ENCODE results near the gene CELF6. TPM values are rescaled to one million over a fixed set of nuclear protein-coding genes. Genes with fewer than 3 reads are reported as not detected.
A peak's percentile ranks its signal among the peaks of the same experiment; 100 is the strongest.

The CELF6 gene
- total RNA-seq, 2 experiments from 2014 or later: 1.7 to 2.2 TPM

- POLR2A ChIA-PET: interaction anchor here (0.6 kb wide), 1 partner anchor 22 kb away, joined by 3 read pairs; no protein-coding TSS in a partner anchor
- H3K9me3 Mint-ChIP-seq: no peaks in the 10 kb centered on the region
- H3K4me3 Mint-ChIP-seq: no peak overlapping the region
- ATAC-seq (ENCODE audit: low read depth) (no peak), DNase-seq (no peak)
- H3K27me3 Mint-ChIP-seq: peaks cover 3% of the 10 kb centered on the region
- no peaks in the 10 kb centered on the region for H3K36me3 Mint-ChIP-seq
- peaks cover 6% of the 10 kb centered on the region for H3K4me1 Mint-ChIP-seq
- H3K27ac Mint-ChIP-seq: no peak overlapping the region
Measured at GRCh38 chr15:72307026-72307425, 12.9 kb downstream of the CELF6 start.

- no peak overlapping the region for H3K27ac Mint-ChIP-seq
- H3K36me3 Mint-ChIP-seq: no peaks in the 10 kb centered on the region
- no peak overlapping the region for H3K4me3 Mint-ChIP-seq
- H3K9me3 Mint-ChIP-seq: no peaks in the 10 kb centered on the region
- peaks cover 6% of the 10 kb centered on the region for H3K4me1 Mint-ChIP-seq
- DNase-seq (peak; percentile 38), ATAC-seq (ENCODE audit: low read depth) (peak; percentile 56)
- POLR2A ChIA-PET: interaction anchor here (0.6 to 1.2 kb wide), 2 partner anchors 21 to 70 kb away, joined by 3 to 4 read pairs; partner anchors contain the start of gene HEXA
- peaks cover 3% of the 10 kb centered on the region for H3K27me3 Mint-ChIP-seq
Measured at GRCh38 chr15:72306211-72306785, 13.7 kb downstream of the CELF6 start.

- Mint-ChIP-seq H3K27ac (no peak overlapping the region), H3K4me1 (peaks cover 6% of the 10 kb centered on the region), H3K9me3 (no peaks in the 10 kb centered on the region), H3K4me3 (no peak overlapping the region), H3K27me3 (no peaks in the 10 kb centered on the region), H3K36me3 (no peaks in the 10 kb centered on the region)
- no peak for ATAC-seq (ENCODE audit: low read depth)
- POLR2A ChIA-PET: interaction anchor here (0.6 kb wide), 1 partner anchor 93 kb away, joined by 3 read pairs; no protein-coding TSS in a partner anchor
- DNase-seq: no peak
Measured at GRCh38 chr15:72304596-72304995, 15.4 kb downstream of the CELF6 start.

- H3K4me3 Mint-ChIP-seq: no peak overlapping the region
- no peak overlapping the region for H3K27ac Mint-ChIP-seq
- DNase-seq (no peak), ATAC-seq (ENCODE audit: low read depth) (no peak)
- no peaks in the 10 kb centered on the region for H3K27me3 Mint-ChIP-seq
- no peaks in the 10 kb centered on the region for H3K36me3 Mint-ChIP-seq
- no peaks in the 10 kb centered on the region for H3K9me3 Mint-ChIP-seq
- POLR2A ChIA-PET: no interaction called here
- H3K4me1 Mint-ChIP-seq: peaks cover 6% of the 10 kb centered on the region
Measured at GRCh38 chr15:72302955-72303354, 17.0 kb downstream of the CELF6 start.

- Mint-ChIP-seq H3K4me3 (no peak overlapping the region), H3K27me3 (no peaks in the 10 kb centered on the region), H3K4me1 (peaks cover 1% of the 10 kb centered on the region), H3K9me3 (no peaks in the 10 kb centered on the region), H3K36me3 (no peaks in the 10 kb centered on the region), H3K27ac (no peak overlapping the region)
- POLR2A ChIA-PET: no interaction called here
- no peak for DNase-seq
- ATAC-seq (ENCODE audit: low read depth): no peak
Measured at GRCh38 chr15:72289597-72290325, 30.2 kb downstream of the CELF6 start.

GRCh38 chr15:72288796-72289596 lies 31.0 kb downstream of the CELF6 start:
- Mint-ChIP-seq H3K9me3 (no peaks in the 10 kb centered on the region), H3K4me1 (peaks cover 1% of the 10 kb centered on the region), H3K27ac (no peak overlapping the region), H3K36me3 (no peaks in the 10 kb centered on the region), H3K27me3 (no peaks in the 10 kb centered on the region), H3K4me3 (no peak overlapping the region)
- POLR2A ChIA-PET: no interaction called here
- no peak for ATAC-seq (ENCODE audit: low read depth)
- no peak for DNase-seq

GRCh38 chr15:72285927-72286516 lies 33.9 kb downstream of the CELF6 start:
- Mint-ChIP-seq H3K27me3 (no peaks in the 10 kb centered on the region), H3K4me1 (peaks cover 1% of the 10 kb centered on the region), H3K36me3 (no peaks in the 10 kb centered on the region), H3K9me3 (no peaks in the 10 kb centered on the region), H3K27ac (no peak overlapping the region), H3K4me3 (no peak overlapping the region)
- POLR2A ChIA-PET: interaction anchor here (1.2 kb wide), 1 partner anchor 21 kb away, joined by 3 read pairs; no protein-coding TSS in a partner anchor
- DNase-seq (no peak), ATAC-seq (ENCODE audit: low read depth) (no peak)

GRCh38 chr15:72285402-72285801 lies 34.6 kb downstream of the CELF6 start:
- no peak overlapping the region for H3K27ac Mint-ChIP-seq
- H3K36me3 Mint-ChIP-seq: no peaks in the 10 kb centered on the region
- H3K4me1 Mint-ChIP-seq: peaks cover 1% of the 10 kb centered on the region
- POLR2A ChIA-PET: interaction anchor here (1.2 kb wide), 1 partner anchor 21 kb away, joined by 3 read pairs; no protein-coding TSS in a partner anchor
- ATAC-seq (ENCODE audit: low read depth): no peak
- no peak overlapping the region for H3K4me3 Mint-ChIP-seq
- no peaks in the 10 kb centered on the region for H3K27me3 Mint-ChIP-seq
- DNase-seq: no peak
- H3K9me3 Mint-ChIP-seq: no peaks in the 10 kb centered on the region

- peaks cover 1% of the 10 kb centered on the region for H3K4me1 Mint-ChIP-seq
- H3K4me3 Mint-ChIP-seq: no peak overlapping the region
- no peaks in the 10 kb centered on the region for H3K9me3 Mint-ChIP-seq
- DNase-seq (no peak), ATAC-seq (ENCODE audit: low read depth) (no peak)
- no peaks in the 10 kb centered on the region for H3K36me3 Mint-ChIP-seq
- POLR2A ChIA-PET: interaction anchor here (1.2 kb wide), 1 partner anchor 22 kb away, joined by 3 read pairs; no protein-coding TSS in a partner anchor
- no peaks in the 10 kb centered on the region for H3K27me3 Mint-ChIP-seq
- H3K27ac Mint-ChIP-seq: no peak overlapping the region
Measured at GRCh38 chr15:72284781-72285180, 35.2 kb downstream of the CELF6 start.

- ATAC-seq (ENCODE audit: low read depth) (no peak), DNase-seq (no peak)
- Mint-ChIP-seq H3K4me1 (peaks cover 1% of the 10 kb centered on the region), H3K27me3 (peaks cover 2% of the 10 kb centered on the region), H3K36me3 (no peaks in the 10 kb centered on the region), H3K9me3 (no peaks in the 10 kb centered on the region), H3K4me3 (no peak overlapping the region), H3K27ac (no peak overlapping the region)
- POLR2A ChIA-PET: no interaction called here
Measured at GRCh38 chr15:72281713-72282112, 38.2 kb downstream of the CELF6 start.

GRCh38 chr15:72280751-72281150 lies 39.2 kb downstream of the CELF6 start:
- H3K27me3 Mint-ChIP-seq: peaks cover 4% of the 10 kb centered on the region
- POLR2A ChIA-PET: no interaction called here
- H3K4me3 Mint-ChIP-seq: no peak overlapping the region
- no peaks in the 10 kb centered on the region for H3K9me3 Mint-ChIP-seq
- no peak overlapping the region for H3K27ac Mint-ChIP-seq
- DNase-seq (no peak), ATAC-seq (ENCODE audit: low read depth) (no peak)
- H3K36me3 Mint-ChIP-seq: no peaks in the 10 kb centered on the region
- peaks cover 1% of the 10 kb centered on the region for H3K4me1 Mint-ChIP-seq

- no peak for DNase-seq
- H3K4me1 Mint-ChIP-seq: peaks cover 4% of the 10 kb centered on the region
- H3K36me3 Mint-ChIP-seq: no peaks in the 10 kb centered on the region
- ATAC-seq (ENCODE audit: low read depth): no peak
- peaks cover 8% of the 10 kb centered on the region for H3K27me3 Mint-ChIP-seq
- no peaks in the 10 kb centered on the region for H3K9me3 Mint-ChIP-seq
- H3K27ac Mint-ChIP-seq: no peak overlapping the region
- no peak overlapping the region for H3K4me3 Mint-ChIP-seq
- POLR2A ChIA-PET: no interaction called here
Measured at GRCh38 chr15:72278737-72279136, 41.2 kb downstream of the CELF6 start.

GRCh38 chr15:72276326-72276700 lies 43.6 kb downstream of the CELF6 start:
- Mint-ChIP-seq H3K27me3 (peaks cover 8% of the 10 kb centered on the region), H3K27ac (no peak overlapping the region), H3K9me3 (no peaks in the 10 kb centered on the region), H3K4me3 (no peak overlapping the region), H3K36me3 (peaks cover 3% of the 10 kb centered on the region), H3K4me1 (peaks cover 18% of the 10 kb centered on the region)
- DNase-seq (no peak), ATAC-seq (ENCODE audit: low read depth) (no peak)
- POLR2A ChIA-PET: no interaction called here
